ENCODE measurements around the gene CCND3. TPM values are rescaled to one million over a fixed set of nuclear protein-coding genes. Genes with fewer than 3 reads are reported as not detected.

Gene CCND3
- total and polyA plus RNA-seq, 2 of the 8 experiments (the other 6 are each of a cell fraction or from before 2014, with no cell fraction given) = 30.6 to 32.9 TPM

DNA sequence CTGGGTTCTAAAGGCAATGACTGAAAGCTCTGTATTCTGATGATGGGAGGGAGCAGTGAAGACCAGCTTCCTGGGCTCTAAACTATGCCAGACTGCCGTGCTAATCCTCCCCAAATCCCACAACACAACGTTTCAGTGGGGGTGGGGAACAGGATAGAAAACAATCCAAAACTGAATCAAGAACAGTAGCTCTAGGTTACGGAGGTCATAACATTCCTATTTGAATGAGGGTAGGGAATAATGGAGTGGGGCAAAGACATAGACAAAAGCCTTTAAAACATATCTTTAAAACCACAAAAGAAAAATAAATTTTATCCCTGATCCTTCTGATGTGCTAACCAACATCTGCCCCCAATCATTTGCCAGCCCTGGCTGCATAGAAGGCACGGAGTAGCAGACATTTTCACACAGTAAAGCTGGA, 54.3 kb downstream of the CCND3 start (continued):
- TF ChIP-seq, protein P1, sequence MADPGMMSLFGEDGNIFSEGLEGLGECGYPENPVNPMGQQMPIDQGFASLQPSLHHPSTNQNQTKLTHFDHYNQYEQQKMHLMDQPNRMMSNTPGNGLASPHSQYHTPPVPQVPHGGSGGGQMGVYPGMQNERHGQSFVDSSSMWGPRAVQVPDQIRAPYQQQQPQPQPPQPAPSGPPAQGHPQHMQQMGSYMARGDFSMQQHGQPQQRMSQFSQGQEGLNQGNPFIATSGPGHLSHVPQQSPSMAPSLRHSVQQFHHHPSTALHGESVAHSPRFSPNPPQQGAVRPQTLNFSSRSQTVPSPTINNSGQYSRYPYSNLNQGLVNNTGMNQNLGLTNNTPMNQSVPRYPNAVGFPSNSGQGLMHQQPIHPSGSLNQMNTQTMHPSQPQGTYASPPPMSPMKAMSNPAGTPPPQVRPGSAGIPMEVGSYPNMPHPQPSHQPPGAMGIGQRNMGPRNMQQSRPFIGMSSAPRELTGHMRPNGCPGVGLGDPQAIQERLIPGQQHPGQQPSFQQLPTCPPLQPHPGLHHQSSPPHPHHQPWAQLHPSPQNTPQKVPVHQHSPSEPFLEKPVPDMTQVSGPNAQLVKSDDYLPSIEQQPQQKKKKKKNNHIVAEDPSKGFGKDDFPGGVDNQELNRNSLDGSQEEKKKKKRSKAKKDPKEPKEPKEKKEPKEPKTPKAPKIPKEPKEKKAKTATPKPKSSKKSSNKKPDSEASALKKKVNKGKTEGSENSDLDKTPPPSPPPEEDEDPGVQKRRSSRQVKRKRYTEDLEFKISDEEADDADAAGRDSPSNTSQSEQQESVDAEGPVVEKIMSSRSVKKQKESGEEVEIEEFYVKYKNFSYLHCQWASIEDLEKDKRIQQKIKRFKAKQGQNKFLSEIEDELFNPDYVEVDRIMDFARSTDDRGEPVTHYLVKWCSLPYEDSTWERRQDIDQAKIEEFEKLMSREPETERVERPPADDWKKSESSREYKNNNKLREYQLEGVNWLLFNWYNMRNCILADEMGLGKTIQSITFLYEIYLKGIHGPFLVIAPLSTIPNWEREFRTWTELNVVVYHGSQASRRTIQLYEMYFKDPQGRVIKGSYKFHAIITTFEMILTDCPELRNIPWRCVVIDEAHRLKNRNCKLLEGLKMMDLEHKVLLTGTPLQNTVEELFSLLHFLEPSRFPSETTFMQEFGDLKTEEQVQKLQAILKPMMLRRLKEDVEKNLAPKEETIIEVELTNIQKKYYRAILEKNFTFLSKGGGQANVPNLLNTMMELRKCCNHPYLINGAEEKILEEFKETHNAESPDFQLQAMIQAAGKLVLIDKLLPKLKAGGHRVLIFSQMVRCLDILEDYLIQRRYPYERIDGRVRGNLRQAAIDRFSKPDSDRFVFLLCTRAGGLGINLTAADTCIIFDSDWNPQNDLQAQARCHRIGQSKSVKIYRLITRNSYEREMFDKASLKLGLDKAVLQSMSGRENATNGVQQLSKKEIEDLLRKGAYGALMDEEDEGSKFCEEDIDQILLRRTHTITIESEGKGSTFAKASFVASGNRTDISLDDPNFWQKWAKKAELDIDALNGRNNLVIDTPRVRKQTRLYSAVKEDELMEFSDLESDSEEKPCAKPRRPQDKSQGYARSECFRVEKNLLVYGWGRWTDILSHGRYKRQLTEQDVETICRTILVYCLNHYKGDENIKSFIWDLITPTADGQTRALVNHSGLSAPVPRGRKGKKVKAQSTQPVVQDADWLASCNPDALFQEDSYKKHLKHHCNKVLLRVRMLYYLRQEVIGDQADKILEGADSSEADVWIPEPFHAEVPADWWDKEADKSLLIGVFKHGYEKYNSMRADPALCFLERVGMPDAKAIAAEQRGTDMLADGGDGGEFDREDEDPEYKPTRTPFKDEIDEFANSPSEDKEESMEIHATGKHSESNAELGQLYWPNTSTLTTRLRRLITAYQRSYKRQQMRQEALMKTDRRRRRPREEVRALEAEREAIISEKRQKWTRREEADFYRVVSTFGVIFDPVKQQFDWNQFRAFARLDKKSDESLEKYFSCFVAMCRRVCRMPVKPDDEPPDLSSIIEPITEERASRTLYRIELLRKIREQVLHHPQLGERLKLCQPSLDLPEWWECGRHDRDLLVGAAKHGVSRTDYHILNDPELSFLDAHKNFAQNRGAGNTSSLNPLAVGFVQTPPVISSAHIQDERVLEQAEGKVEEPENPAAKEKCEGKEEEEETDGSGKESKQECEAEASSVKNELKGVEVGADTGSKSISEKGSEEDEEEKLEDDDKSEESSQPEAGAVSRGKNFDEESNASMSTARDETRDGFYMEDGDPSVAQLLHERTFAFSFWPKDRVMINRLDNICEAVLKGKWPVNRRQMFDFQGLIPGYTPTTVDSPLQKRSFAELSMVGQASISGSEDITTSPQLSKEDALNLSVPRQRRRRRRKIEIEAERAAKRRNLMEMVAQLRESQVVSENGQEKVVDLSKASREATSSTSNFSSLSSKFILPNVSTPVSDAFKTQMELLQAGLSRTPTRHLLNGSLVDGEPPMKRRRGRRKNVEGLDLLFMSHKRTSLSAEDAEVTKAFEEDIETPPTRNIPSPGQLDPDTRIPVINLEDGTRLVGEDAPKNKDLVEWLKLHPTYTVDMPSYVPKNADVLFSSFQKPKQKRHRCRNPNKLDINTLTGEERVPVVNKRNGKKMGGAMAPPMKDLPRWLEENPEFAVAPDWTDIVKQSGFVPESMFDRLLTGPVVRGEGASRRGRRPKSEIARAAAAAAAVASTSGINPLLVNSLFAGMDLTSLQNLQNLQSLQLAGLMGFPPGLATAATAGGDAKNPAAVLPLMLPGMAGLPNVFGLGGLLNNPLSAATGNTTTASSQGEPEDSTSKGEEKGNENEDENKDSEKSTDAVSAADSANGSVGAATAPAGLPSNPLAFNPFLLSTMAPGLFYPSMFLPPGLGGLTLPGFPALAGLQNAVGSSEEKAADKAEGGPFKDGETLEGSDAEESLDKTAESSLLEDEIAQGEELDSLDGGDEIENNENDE (IDR thresholded peaks at IDR 0.05; ENCODE audit: insufficient replicate concordance, low read length) = no peak
- TF ChIP-seq CBX5 (IDR thresholded peaks at IDR 0.05; ENCODE audit: low read depth, low read length) = no peak

Measured in H1 (cell line).